HG03460 (cell line): ENCODE results near the gene NEDD8.
"Not testable (repeated sequence)": the region's sequence is repeated elsewhere in the genome, so short reads cannot be mapped to it uniquely, and the experiment has no call there.

ENCODE experiments used
- ATAC-seq: cut with Tn5 transposase; IDR thresholded peaks from one replicate; pipeline ENCODE4 v1.9.1; 2021; ENCODE audit not compliant: unreplicated experiment

Gene NEDD8

GRCh38 chr14:24249230-24250021, 17.3 kb upstream of the NEDD8 start:
- no peak for ATAC-seq

- no peak for ATAC-seq
These were observed 15.3 kb upstream of the NEDD8 start for GRCh38 chr14:24247422-24247821.

GRCh38 chr14:24246765-24247212, 14.6 kb upstream of the NEDD8 start:
- ATAC-seq = no peak

DNA sequence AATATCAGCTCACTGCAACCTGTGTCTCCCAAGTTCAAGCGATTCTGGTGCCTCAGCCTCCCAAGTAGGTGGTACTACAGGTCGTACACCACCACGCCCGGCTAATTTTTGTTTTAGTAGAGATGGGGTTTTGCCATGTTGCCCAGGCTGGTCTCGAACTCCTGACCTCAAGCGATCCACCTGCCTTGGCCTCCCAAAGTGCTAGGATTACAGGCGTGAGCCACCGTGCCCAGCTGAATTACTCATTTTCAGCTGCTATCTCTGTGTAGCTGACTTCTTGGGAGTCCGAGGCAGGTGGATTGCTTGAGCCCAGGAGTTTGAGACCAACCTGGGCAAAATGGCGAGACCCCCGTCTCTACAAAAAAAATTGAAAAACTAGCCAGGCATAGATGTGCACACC, 13.2 kb upstream of the NEDD8 start:
- not testable (repeated sequence) for ATAC-seq

- no peak for ATAC-seq
These were observed 11.2 kb upstream of the NEDD8 start for GRCh38 chr14:24243336-24243836.

GRCh38 chr14:24241829-24242443, 9.8 kb upstream of the NEDD8 start:
- peak; percentile 78 for ATAC-seq

- ATAC-seq = no peak
These were observed 8.1 kb upstream of the NEDD8 start for GRCh38 chr14:24240110-24240918.

DNA sequence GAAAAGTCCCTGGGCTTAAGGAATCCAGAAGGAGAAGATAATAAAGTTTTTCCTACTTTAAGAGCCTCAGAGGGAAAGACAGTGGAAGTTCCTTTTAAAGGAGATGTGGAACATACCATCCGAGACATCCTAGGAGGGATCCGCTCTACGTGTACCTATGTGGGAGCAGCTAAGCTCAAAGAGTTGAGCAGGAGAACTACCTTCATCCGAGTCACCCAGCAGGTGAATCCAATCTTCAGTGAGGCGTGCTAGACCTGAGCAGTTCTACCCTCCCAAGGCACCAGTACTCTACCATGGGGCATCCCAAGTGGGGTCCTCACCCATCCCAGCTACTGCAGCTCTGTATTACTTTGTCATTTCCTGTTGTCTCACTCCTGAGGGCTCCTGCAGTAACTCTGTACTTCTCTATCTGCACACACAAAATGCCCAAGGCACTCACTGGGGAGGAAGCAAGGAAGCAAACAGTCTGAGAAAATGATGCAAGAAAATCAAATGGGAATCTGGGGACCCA, 6.4 kb upstream of the NEDD8 start:
- ATAC-seq = no peak

GRCh38 chr14:24238123-24238522, 6.0 kb upstream of the NEDD8 start:
- ATAC-seq = no peak

DNA sequence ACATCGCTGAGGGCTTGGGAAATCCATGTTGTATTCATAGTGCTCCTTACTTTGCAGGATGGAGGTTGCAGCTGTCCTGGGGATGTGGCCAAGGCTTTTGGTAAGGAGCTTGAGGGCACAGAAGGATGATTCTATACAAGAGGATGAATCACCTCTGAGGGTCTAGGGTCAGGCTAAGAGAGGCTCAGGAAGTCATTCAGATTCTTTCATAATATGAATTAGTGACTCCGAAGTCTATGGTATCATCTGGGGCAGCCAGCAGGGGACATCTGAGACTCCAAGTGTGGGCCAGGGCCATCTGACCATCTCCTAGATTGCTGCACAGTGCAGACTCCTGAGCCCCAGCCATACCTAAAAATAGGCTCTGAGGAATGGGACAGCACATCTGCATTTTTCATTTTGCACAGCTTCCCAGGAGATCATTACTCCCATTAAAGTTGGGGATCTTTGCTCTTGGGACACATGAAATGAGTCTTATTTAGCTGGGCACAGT, 5.3 kb upstream of the NEDD8 start:
- ATAC-seq = no peak

GRCh38 chr14:24236689-24237462, 4.7 kb upstream of the NEDD8 start:
- no peak for ATAC-seq

DNA sequence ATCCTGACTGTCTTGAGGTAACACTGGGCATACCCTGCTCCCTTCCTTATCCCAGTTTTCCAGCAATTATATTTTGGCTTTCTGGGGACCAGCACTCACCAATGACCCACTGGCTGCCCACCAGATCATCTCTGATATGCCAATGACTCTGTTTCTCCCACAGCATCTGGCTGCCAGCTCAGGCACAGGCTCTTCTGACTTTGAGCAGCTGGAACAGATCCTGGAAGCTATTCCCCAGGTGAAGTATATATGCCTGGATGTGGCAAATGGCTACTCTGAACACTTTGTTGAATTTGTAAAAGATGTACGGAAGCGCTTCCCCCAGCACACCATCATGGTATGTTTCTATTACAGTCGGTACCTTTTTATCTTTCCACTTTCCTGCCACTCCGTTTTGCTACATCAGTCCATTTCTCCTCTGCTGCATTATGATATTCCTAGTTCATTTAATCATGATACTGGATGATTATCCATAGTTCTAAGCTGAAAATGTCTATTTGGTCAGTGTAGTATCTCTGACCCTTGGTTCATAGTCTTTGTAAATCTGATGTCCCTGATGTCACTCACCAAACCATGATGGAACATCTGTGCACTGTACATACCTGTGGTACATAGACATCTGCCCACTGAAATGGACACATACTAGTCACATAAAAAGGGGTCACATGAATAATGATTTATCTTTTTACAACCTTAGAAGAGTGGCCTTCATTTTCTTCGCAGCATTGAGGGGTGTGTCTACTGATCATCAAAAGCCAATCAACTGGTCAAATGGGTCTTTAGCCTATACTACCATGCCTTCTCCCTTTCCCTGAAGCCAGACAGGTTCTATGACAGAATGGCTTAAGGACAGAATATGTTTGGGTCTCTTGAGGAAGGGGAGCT, 3.9 kb upstream of the NEDD8 start:
- no peak for ATAC-seq

- ATAC-seq = no peak
These were observed 2.2 kb upstream of the NEDD8 start for GRCh38 chr14:24234095-24235005.

- ATAC-seq = no peak
These were observed 1.3 kb upstream of the NEDD8 start for GRCh38 chr14:24233538-24233866.

GRCh38 chr14:24232645-24233537, 724 bp upstream of the NEDD8 start, which contains the start of gene GMPR2:
Gene GMPR2 (plus strand): TSS chr14:24232929. CDS start chr14:24233254, 325 bp downstream.
- ATAC-seq = peak; percentile 62

DNA sequence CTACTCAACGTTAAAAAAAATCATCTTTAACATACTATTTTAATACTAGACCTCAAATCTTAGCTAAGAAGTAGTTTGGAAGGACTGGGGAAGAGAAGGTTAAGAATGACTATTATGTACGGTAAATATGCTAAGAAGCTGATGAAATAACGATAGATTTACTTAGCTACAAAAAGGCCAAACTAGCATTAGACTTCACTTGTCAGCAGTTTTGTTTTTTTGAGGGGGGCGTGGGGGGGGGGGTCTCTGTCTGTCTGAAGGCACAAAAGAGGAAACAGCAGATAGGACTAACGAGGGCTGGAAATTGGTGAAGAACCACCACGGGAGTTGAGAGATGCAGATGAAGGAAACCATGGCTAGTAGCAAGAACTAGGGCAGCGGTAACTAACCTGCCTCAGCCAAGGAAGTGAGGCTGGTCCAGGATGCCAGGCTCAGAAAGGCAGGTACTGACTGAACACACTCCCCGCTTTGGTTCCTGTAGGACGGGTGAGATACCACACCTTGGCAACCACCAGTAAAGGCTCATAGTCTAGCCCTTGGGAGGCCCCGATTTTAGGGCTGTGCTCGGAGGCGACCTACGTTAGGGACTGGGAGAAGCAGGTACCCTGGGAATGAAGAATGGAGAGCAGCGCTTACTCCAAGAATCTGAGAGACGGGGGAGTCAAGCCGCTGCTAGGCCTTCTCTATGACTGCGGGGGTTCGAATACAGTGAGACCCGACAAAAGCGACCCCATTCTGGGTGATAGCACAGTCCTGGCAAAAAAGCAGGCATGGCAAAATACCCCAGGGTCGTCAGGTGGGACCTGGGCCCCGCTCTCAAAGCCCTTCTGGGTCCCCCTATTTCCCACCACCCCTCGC, 675 bp downstream of the NEDD8 start:
- no peak for ATAC-seq
